WTC11 (cell line): Measurements from ENCODE around the gene GPBP1L1. TPM values are rescaled to one million over a fixed set of nuclear protein-coding genes. Genes with fewer than 3 reads are reported as not detected.

Experiments used
- ATAC-seq: fragments of 200-7000 bp; cut with Tn5 transposase; 2 replicates; pipeline ENCODE4 v1.10.0; 2021; ENCODE audit warnings: mild to moderate bottlenecking, moderate library complexity
- CTCF ChIA-PET: fragments of 300-600 bp; sonication (Branson Sonifier 250); formaldehyde crosslinking; loops from one replicate; lab custom pipeline; 2021; ENCODE audit warnings: antibody characterized with exemption; lab: Charles Lee
- POLR2A ChIA-PET: fragments of 350-600 bp; sonication (Branson Sonifier 250); formaldehyde crosslinking; loops from one replicate; lab custom pipeline; 2021; ENCODE audit warnings: antibody characterized with exemption; lab: Charles Lee
- DNase-seq: peaks from one replicate; pipeline ENCODE4 v3.0.0; 2021; ENCODE audit warnings: low spot score
- H3K27ac Mint-ChIP-seq: 2 replicates; pipeline ENCODE4 v1.8.0; 2021; ENCODE audit warnings: mixed read lengths
- H3K27me3 Mint-ChIP-seq: 2 replicates; pipeline ENCODE4 v1.8.0; 2021; ENCODE audit warnings: low read depth, mild to moderate bottlenecking, moderate library complexity, mixed read lengths
- H3K36me3 Mint-ChIP-seq: 2 replicates; pipeline ENCODE4 v1.8.0; 2021; ENCODE audit warnings: mixed read lengths
- H3K4me1 Mint-ChIP-seq: 2 replicates; pipeline ENCODE4 v1.8.0; 2022; ENCODE audit warnings: mixed read lengths
- H3K4me3 Mint-ChIP-seq: 2 replicates; pipeline ENCODE4 v1.8.0; 2021; ENCODE audit warnings: mild to moderate bottlenecking, moderate library complexity, mixed read lengths
- H3K9me3 Mint-ChIP-seq: 2 replicates; pipeline ENCODE4 v1.8.0; 2021; ENCODE audit warnings: mixed read lengths
- CBFB ChIP-seq: sonication (generic); formaldehyde crosslinking; IDR thresholded peaks from 2 replicates; pipeline ENCODE4 v1.8.1; 2022; ENCODE audit warnings: mild to moderate bottlenecking, low read depth, missing genetic modification reagents
- CDX4 ChIP-seq: fragments of 250-450 bp; sonication (Bioruptor Pico); IDR thresholded peaks from 2 replicates; pipeline ENCODE4 v1.9.0; 2021; ENCODE audit warnings: moderate library complexity, mild to moderate bottlenecking, inconsistent platforms, borderline replicate concordance
- CREM ChIP-seq: sonication (generic); formaldehyde crosslinking; IDR thresholded peaks from 2 replicates; pipeline ENCODE4 v1.8.1; 2022; ENCODE audit warnings: mild to moderate bottlenecking, missing genetic modification reagents, moderate library complexity
- E2F1 ChIP-seq: sonication (generic); formaldehyde crosslinking; IDR thresholded peaks from 2 replicates; pipeline ENCODE4 v1.8.0; 2022; ENCODE audit warnings: mild to moderate bottlenecking, missing genetic modification reagents
- JUN ChIP-seq: sonication (generic); formaldehyde crosslinking; IDR thresholded peaks from 2 replicates; pipeline ENCODE4 v1.8.0; 2023; ENCODE audit warnings: mild to moderate bottlenecking, missing genetic modification reagents
- NFYB ChIP-seq: sonication (generic); formaldehyde crosslinking; conservative IDR thresholded peaks from 2 replicates; pipeline ENCODE4 v1.8.0; 2022; ENCODE audit warnings: low read depth, missing genetic modification reagents
- NR1H2 ChIP-seq: sonication (generic); formaldehyde crosslinking; IDR thresholded peaks from 2 replicates; pipeline ENCODE4 v1.9.0; 2021; ENCODE audit warnings: mild to moderate bottlenecking, moderate library complexity, missing genetic modification reagents
- NR3C1 ChIP-seq: sonication (generic); formaldehyde crosslinking; conservative IDR thresholded peaks from 2 replicates; pipeline ENCODE4 v1.8.1; 2023; ENCODE audit warnings: low read depth, mild to moderate bottlenecking, missing genetic modification reagents
- OVOL2 ChIP-seq: fragments of 250-450 bp; sonication (Bioruptor Pico); IDR thresholded peaks from 2 replicates; pipeline ENCODE4 v1.9.0; 2021; ENCODE audit warnings: mild to moderate bottlenecking, borderline replicate concordance
- PREB ChIP-seq: sonication (generic); formaldehyde crosslinking; IDR thresholded peaks from 2 replicates; pipeline ENCODE4 v1.8.1; 2022; ENCODE audit warnings: mild to moderate bottlenecking, missing genetic modification reagents, moderate library complexity, borderline replicate concordance
- TEAD1 ChIP-seq: sonication (generic); formaldehyde crosslinking; IDR thresholded peaks from 2 replicates; pipeline ENCODE4 v1.8.0; 2022; ENCODE audit warnings: mild to moderate bottlenecking, missing genetic modification reagents
- TP53 ChIP-seq: sonication (generic); formaldehyde crosslinking; IDR thresholded peaks from 2 replicates; pipeline ENCODE4 v1.8.1; 2023; ENCODE audit warnings: mild to moderate bottlenecking, missing genetic modification reagents
- ZNF219 ChIP-seq: sonication (generic); formaldehyde crosslinking; IDR thresholded peaks from 2 replicates; pipeline ENCODE4 v1.8.0; 2023; ENCODE audit warnings: missing genetic modification reagents, mild to moderate bottlenecking, borderline replicate concordance
- ZNF281 ChIP-seq: sonication (generic); formaldehyde crosslinking; IDR thresholded peaks from 2 replicates; pipeline ENCODE4 v1.8.0; 2023; ENCODE audit warnings: mild to moderate bottlenecking, missing genetic modification reagents
- ZNF317 ChIP-seq: sonication (generic); formaldehyde crosslinking; IDR thresholded peaks from 2 replicates; pipeline ENCODE4 v1.8.1; 2023; ENCODE audit warnings: low read depth, mild to moderate bottlenecking, moderate library complexity, missing genetic modification reagents, borderline replicate concordance
- total RNA-seq: library from RNA; stranded (reverse); gene quantifications from 3 replicates; pipeline ENCODE4 v1.2.3, GENCODE V29; 2021
- TF ChIP-seq, protein P1 (sequence below): sonication (generic); formaldehyde crosslinking; IDR thresholded peaks from 2 replicates; pipeline ENCODE4 v1.8.1; 2023; ENCODE audit warnings: mild to moderate bottlenecking, missing genetic modification reagents
- TF ChIP-seq, protein P2 (sequence below): fragments of 250-450 bp; sonication (Bioruptor Pico); IDR thresholded peaks from 2 replicates; pipeline ENCODE4 v1.8.0; 2021; ENCODE audit warnings: mild to moderate bottlenecking
- TF ChIP-seq, protein P3 (sequence below): sonication (generic); formaldehyde crosslinking; IDR thresholded peaks from 2 replicates; pipeline ENCODE4 v1.8.0; 2023; ENCODE audit warnings: missing genetic modification reagents, mild to moderate bottlenecking, borderline replicate concordance
- TF ChIP-seq, protein P4 (sequence below): sonication (generic); formaldehyde crosslinking; IDR thresholded peaks from 2 replicates; pipeline ENCODE4 v1.8.1; 2022; ENCODE audit warnings: mild to moderate bottlenecking, moderate library complexity, missing genetic modification reagents

GPBP1L1 gene
- total RNA-seq, 1 experiment from 2014 or later, result 126 TPM

GRCh38 chr1:45656573-45657226, 29.6 kb downstream of the GPBP1L1 start (continued):
- TF ChIP-seq PREB (no peak), E2F1 (CRISPR knock-in tag) (no peak), ZNF219 (CRISPR knock-in tag) (no peak), OVOL2 (CRISPR knock-in tag) (no peak), TEAD1 (CRISPR knock-in tag) (no peak), CREM (CRISPR knock-in tag) (no peak)
- TF ChIP-seq, protein P1, sequence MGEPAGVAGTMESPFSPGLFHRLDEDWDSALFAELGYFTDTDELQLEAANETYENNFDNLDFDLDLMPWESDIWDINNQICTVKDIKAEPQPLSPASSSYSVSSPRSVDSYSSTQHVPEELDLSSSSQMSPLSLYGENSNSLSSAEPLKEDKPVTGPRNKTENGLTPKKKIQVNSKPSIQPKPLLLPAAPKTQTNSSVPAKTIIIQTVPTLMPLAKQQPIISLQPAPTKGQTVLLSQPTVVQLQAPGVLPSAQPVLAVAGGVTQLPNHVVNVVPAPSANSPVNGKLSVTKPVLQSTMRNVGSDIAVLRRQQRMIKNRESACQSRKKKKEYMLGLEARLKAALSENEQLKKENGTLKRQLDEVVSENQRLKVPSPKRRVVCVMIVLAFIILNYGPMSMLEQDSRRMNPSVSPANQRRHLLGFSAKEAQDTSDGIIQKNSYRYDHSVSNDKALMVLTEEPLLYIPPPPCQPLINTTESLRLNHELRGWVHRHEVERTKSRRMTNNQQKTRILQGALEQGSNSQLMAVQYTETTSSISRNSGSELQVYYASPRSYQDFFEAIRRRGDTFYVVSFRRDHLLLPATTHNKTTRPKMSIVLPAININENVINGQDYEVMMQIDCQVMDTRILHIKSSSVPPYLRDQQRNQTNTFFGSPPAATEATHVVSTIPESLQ, result no peak
- TF ChIP-seq, all 79 proteins: peak for 0

DNA sequence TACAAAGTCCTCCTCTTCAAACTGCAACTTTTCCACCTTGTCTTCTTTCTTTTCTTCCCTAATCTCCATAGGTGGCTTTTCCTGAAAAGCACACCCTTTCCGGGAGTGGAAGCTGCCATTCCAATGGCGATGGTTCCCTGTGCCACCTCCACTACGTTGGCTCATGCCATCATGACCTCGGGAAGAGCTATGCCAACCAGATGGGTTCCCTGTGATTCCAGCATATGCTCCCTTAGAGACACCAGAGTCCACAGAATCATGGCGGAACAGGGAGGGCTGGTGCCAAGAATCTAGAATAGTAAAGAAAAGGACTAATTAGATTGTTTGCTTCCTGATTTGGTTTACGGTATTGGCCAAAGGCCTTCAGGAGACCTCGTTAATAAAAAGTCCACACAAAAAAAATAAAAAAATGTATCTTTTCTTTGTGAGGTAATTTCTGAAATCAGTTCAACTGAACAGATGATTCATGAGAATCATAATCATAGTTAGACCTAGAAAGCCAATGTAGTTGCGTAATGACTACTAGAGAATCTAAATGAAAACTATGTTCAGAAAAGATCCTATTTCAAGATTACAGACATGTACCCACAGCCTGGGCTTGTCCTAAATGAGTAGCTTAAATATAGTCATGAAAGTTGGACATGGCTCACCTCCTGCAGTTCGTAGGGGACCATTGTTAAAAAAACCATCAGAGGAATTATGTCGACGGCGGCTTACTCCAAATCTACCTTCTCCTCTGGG, 31.6 kb downstream of the GPBP1L1 start:
- CTCF ChIA-PET, result no interaction called here
- POLR2A ChIA-PET, result no interaction called here

More for the DNA sequence above, 31.6 kb downstream of the GPBP1L1 start:
- Mint-ChIP-seq H3K9me3 (no peaks in the 10 kb centered on the region), H3K4me3 (no peak overlapping the region), H3K27me3 (no peaks in the 10 kb centered on the region), H3K27ac (no peak overlapping the region; the same call in 1 of the 2 replicates), H3K36me3 (peaks cover 83% of the 10 kb centered on the region), H3K4me1 (peaks cover 8% of the 10 kb centered on the region; the same call in 1 of the 2 replicates)
- DNase-seq (no peak), ATAC-seq (no peak)
- TF ChIP-seq NR3C1 (CRISPR knock-in tag), result no peak
- TF ChIP-seq CDX4 (CRISPR knock-in tag), result no peak
- TF ChIP-seq, protein P2, sequence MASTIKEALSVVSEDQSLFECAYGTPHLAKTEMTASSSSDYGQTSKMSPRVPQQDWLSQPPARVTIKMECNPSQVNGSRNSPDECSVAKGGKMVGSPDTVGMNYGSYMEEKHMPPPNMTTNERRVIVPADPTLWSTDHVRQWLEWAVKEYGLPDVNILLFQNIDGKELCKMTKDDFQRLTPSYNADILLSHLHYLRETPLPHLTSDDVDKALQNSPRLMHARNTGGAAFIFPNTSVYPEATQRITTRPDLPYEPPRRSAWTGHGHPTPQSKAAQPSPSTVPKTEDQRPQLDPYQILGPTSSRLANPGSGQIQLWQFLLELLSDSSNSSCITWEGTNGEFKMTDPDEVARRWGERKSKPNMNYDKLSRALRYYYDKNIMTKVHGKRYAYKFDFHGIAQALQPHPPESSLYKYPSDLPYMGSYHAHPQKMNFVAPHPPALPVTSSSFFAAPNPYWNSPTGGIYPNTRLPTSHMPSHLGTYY, result no peak
- no peak for TF ChIP-seq ZNF281 (CRISPR knock-in tag)
- TF ChIP-seq, protein P3, sequence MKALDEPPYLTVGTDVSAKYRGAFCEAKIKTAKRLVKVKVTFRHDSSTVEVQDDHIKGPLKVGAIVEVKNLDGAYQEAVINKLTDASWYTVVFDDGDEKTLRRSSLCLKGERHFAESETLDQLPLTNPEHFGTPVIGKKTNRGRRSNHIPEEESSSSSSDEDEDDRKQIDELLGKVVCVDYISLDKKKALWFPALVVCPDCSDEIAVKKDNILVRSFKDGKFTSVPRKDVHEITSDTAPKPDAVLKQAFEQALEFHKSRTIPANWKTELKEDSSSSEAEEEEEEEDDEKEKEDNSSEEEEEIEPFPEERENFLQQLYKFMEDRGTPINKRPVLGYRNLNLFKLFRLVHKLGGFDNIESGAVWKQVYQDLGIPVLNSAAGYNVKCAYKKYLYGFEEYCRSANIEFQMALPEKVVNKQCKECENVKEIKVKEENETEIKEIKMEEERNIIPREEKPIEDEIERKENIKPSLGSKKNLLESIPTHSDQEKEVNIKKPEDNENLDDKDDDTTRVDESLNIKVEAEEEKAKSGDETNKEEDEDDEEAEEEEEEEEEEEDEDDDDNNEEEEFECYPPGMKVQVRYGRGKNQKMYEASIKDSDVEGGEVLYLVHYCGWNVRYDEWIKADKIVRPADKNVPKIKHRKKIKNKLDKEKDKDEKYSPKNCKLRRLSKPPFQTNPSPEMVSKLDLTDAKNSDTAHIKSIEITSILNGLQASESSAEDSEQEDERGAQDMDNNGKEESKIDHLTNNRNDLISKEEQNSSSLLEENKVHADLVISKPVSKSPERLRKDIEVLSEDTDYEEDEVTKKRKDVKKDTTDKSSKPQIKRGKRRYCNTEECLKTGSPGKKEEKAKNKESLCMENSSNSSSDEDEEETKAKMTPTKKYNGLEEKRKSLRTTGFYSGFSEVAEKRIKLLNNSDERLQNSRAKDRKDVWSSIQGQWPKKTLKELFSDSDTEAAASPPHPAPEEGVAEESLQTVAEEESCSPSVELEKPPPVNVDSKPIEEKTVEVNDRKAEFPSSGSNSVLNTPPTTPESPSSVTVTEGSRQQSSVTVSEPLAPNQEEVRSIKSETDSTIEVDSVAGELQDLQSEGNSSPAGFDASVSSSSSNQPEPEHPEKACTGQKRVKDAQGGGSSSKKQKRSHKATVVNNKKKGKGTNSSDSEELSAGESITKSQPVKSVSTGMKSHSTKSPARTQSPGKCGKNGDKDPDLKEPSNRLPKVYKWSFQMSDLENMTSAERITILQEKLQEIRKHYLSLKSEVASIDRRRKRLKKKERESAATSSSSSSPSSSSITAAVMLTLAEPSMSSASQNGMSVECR (CRISPR knock-in tag), result no peak
- TF ChIP-seq CBFB (CRISPR knock-in tag), result no peak
- TF ChIP-seq, protein P4, sequence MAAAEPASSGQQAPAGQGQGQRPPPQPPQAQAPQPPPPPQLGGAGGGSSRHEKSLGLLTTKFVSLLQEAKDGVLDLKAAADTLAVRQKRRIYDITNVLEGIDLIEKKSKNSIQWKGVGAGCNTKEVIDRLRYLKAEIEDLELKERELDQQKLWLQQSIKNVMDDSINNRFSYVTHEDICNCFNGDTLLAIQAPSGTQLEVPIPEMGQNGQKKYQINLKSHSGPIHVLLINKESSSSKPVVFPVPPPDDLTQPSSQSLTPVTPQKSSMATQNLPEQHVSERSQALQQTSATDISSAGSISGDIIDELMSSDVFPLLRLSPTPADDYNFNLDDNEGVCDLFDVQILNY (CRISPR knock-in tag), result no peak
- TF ChIP-seq NFYB (CRISPR knock-in tag), result no peak
- no peak for TF ChIP-seq NR1H2 (CRISPR knock-in tag)
- no peak for TF ChIP-seq TP53 (CRISPR knock-in tag)
- no peak for TF ChIP-seq JUN (CRISPR knock-in tag)
- TF ChIP-seq ZNF317 (CRISPR knock-in tag), result no peak
